Activated T-helper 2 cell treated with anti-CD3 and anti-CD28 coated beads, Interferon-gamma antibody, Interleukin-2, Interleukin-4, amounts not matched to agents 10 μg/mL and 5 μg/mL and 100 μg/mL, durations not matched to agents 14 hours and 24 hours and 36 hours (primary cell): ENCODE results near the gene CCNJL. TPM values are rescaled to one million over a fixed set of nuclear protein-coding genes. Genes with fewer than 3 reads are reported as not detected.

Experiments
- DNase-seq: peaks from one replicate; pipeline ENCODE4 v3.0.0; 2021; ENCODE audit warnings: low spot score
- H3K27ac Mint-ChIP-seq: one replicate; pipeline ENCODE4 v1.8.0; 2021; ENCODE audit warnings: mixed read lengths
- H3K27me3 Mint-ChIP-seq: one replicate; pipeline ENCODE4 v1.8.0; 2021; ENCODE audit warnings: low read depth, mixed read lengths
- H3K36me3 Mint-ChIP-seq: one replicate; pipeline ENCODE4 v1.8.0; 2021; ENCODE audit warnings: low read depth, mixed read lengths
- H3K4me1 Mint-ChIP-seq: one replicate; pipeline ENCODE4 v1.8.0; 2021; ENCODE audit warnings: low read depth, mixed read lengths
- H3K4me3 Mint-ChIP-seq: one replicate; pipeline ENCODE4 v1.8.0; 2021; ENCODE audit warnings: low read depth, mild to moderate bottlenecking, moderate library complexity, mixed read lengths
- H3K9me3 Mint-ChIP-seq: one replicate; pipeline ENCODE4 v1.8.0; 2021; ENCODE audit warnings: mixed read lengths
- intact Hi-C: fragments of 100-400 bp; cut with micrococcal nuclease; formaldehyde crosslinking; loops from one replicate; pipeline ENCODE4 v1.15.1; 2023
- total RNA-seq: library from RNA; stranded (reverse); gene quantifications from 2 replicates; pipeline ENCODE4 v1.2.3, GENCODE V29; 2022

Gene CCNJL
- total RNA-seq, 1 donor from 2014 or later, result not detected

- H3K4me1 Mint-ChIP-seq, result no peaks in the 10 kb centered on the region
- no peak overlapping the region for H3K27ac Mint-ChIP-seq
These were observed 66.8 kb downstream of the CCNJL start for GRCh38 chr5:160245506-160246086.

GRCh38 chr5:160242145-160242544 lies 70.2 kb downstream of the CCNJL start:
- Mint-ChIP-seq H3K4me3 (no peak overlapping the region), H3K4me1 (no peaks in the 10 kb centered on the region), H3K27ac (no peak overlapping the region), H3K27me3 (peaks cover 4% of the 10 kb centered on the region), H3K9me3 (no peaks in the 10 kb centered on the region), H3K36me3 (no peaks in the 10 kb centered on the region)
- intact Hi-C loops, result no loop called here
- DNase-seq, result no peak

More at GRCh38 chr5:160245506-160246086, 66.8 kb downstream of the CCNJL start:
- intact Hi-C loops, result no loop called here
- Mint-ChIP-seq H3K27me3 (peaks cover under 1% of the 10 kb centered on the region), H3K36me3 (no peaks in the 10 kb centered on the region), H3K4me3 (no peak overlapping the region), H3K9me3 (no peaks in the 10 kb centered on the region)
- DNase-seq, result no peak

GRCh38 chr5:160240350-160240749 lies 72.0 kb downstream of the CCNJL start:
- no peaks in the 10 kb centered on the region for H3K4me1 Mint-ChIP-seq
- no peaks in the 10 kb centered on the region for H3K36me3 Mint-ChIP-seq
- no peak for DNase-seq
- no peak overlapping the region for H3K4me3 Mint-ChIP-seq
- intact Hi-C loops, result no loop called here
- no peaks in the 10 kb centered on the region for H3K9me3 Mint-ChIP-seq
- peaks cover 4% of the 10 kb centered on the region for H3K27me3 Mint-ChIP-seq
- no peak overlapping the region for H3K27ac Mint-ChIP-seq

GRCh38 chr5:160237571-160238093 lies 74.7 kb downstream of the CCNJL start:
- H3K4me3 Mint-ChIP-seq, result no peak overlapping the region
- H3K27ac Mint-ChIP-seq, result no peak overlapping the region
- H3K27me3 Mint-ChIP-seq, result peaks cover 4% of the 10 kb centered on the region
- no peaks in the 10 kb centered on the region for H3K36me3 Mint-ChIP-seq
- intact Hi-C loops, result no loop called here
- H3K4me1 Mint-ChIP-seq, result no peaks in the 10 kb centered on the region
- no peaks in the 10 kb centered on the region for H3K9me3 Mint-ChIP-seq
- no peak for DNase-seq

- Mint-ChIP-seq H3K27me3 (peaks cover 4% of the 10 kb centered on the region), H3K4me1 (no peaks in the 10 kb centered on the region), H3K27ac (no peak overlapping the region), H3K9me3 (no peaks in the 10 kb centered on the region), H3K4me3 (no peak overlapping the region), H3K36me3 (no peaks in the 10 kb centered on the region)
- intact Hi-C loops, result no loop called here
- no peak for DNase-seq
These were observed 76.6 kb downstream of the CCNJL start for GRCh38 chr5:160235731-160236130.

GRCh38 chr5:160233215-160233614 lies 79.1 kb downstream of the CCNJL start:
- Mint-ChIP-seq H3K4me1 (no peaks in the 10 kb centered on the region), H3K36me3 (no peaks in the 10 kb centered on the region), H3K4me3 (no peak overlapping the region), H3K9me3 (no peaks in the 10 kb centered on the region), H3K27me3 (no peaks in the 10 kb centered on the region), H3K27ac (no peak overlapping the region)
- intact Hi-C loops, result no loop called here
- DNase-seq, result no peak

- Mint-ChIP-seq H3K9me3 (no peaks in the 10 kb centered on the region), H3K36me3 (no peaks in the 10 kb centered on the region), H3K27ac (no peak overlapping the region), H3K4me3 (no peak overlapping the region), H3K4me1 (no peaks in the 10 kb centered on the region), H3K27me3 (no peaks in the 10 kb centered on the region)
- no peak for DNase-seq
- intact Hi-C loops, result no loop called here
These were observed 80.5 kb downstream of the CCNJL start for GRCh38 chr5:160231783-160232342.

GRCh38 chr5:160230686-160231527 lies 81.5 kb downstream of the CCNJL start:
- no peak for DNase-seq
- intact Hi-C loops, result no loop called here
- H3K27ac Mint-ChIP-seq, result no peak overlapping the region
- no peaks in the 10 kb centered on the region for H3K9me3 Mint-ChIP-seq
- H3K4me1 Mint-ChIP-seq, result no peaks in the 10 kb centered on the region
- no peak overlapping the region for H3K4me3 Mint-ChIP-seq
- H3K27me3 Mint-ChIP-seq, result no peaks in the 10 kb centered on the region
- H3K36me3 Mint-ChIP-seq, result no peaks in the 10 kb centered on the region

GRCh38 chr5:160229190-160229742 lies 83.1 kb downstream of the CCNJL start, which contains the start of gene FABP6:
TSS of gene FABP6 (plus strand) at chr5:160229506. CDS start at chr5:160229558, 52 bp downstream.
- intact Hi-C loops, result no loop called here
- Mint-ChIP-seq H3K4me3 (no peak within 1 kb of the TSS), H3K27me3 (no peaks in the 10 kb centered on the region), H3K4me1 (no peaks in the 10 kb centered on the region), H3K9me3 (no peaks in the 10 kb centered on the region), H3K27ac (no peak within 1 kb of the TSS), H3K36me3 (no peaks in the 10 kb centered on the region)
- no peak for DNase-seq

GRCh38 chr5:160227012-160227411 lies 85.4 kb downstream of the CCNJL start:
- intact Hi-C loops, result no loop called here
- Mint-ChIP-seq H3K4me3 (no peak overlapping the region), H3K27ac (no peak overlapping the region), H3K9me3 (no peaks in the 10 kb centered on the region), H3K36me3 (no peaks in the 10 kb centered on the region), H3K4me1 (no peaks in the 10 kb centered on the region), H3K27me3 (no peaks in the 10 kb centered on the region)
- no peak for DNase-seq

GRCh38 chr5:160221082-160221481 lies 91.3 kb downstream of the CCNJL start:
- H3K27ac Mint-ChIP-seq, result no peak overlapping the region
- no peak for DNase-seq
- intact Hi-C loops, result no loop called here
- no peak overlapping the region for H3K4me3 Mint-ChIP-seq
- no peaks in the 10 kb centered on the region for H3K9me3 Mint-ChIP-seq
- H3K36me3 Mint-ChIP-seq, result no peaks in the 10 kb centered on the region
- no peaks in the 10 kb centered on the region for H3K4me1 Mint-ChIP-seq
- H3K27me3 Mint-ChIP-seq, result no peaks in the 10 kb centered on the region

GRCh38 chr5:160219356-160219755 lies 93.0 kb downstream of the CCNJL start:
- H3K27ac Mint-ChIP-seq, result no peak overlapping the region

GRCh38 chr5:160213537-160213936 lies 98.8 kb downstream of the CCNJL start:
- Mint-ChIP-seq H3K4me1 (no peaks in the 10 kb centered on the region), H3K9me3 (no peaks in the 10 kb centered on the region)

More at GRCh38 chr5:160219356-160219755, 93.0 kb downstream of the CCNJL start:
- Mint-ChIP-seq H3K27me3 (no peaks in the 10 kb centered on the region), H3K9me3 (no peaks in the 10 kb centered on the region), H3K4me1 (no peaks in the 10 kb centered on the region), H3K4me3 (no peak overlapping the region), H3K36me3 (no peaks in the 10 kb centered on the region)
- intact Hi-C loops, result no loop called here
- DNase-seq, result no peak

More at GRCh38 chr5:160213537-160213936, 98.8 kb downstream of the CCNJL start:
- no peaks in the 10 kb centered on the region for H3K27me3 Mint-ChIP-seq
- H3K4me3 Mint-ChIP-seq, result no peak overlapping the region
- no peak overlapping the region for H3K27ac Mint-ChIP-seq
- no peaks in the 10 kb centered on the region for H3K36me3 Mint-ChIP-seq
- no peak for DNase-seq
- intact Hi-C loops, result no loop called here
